Measurements from ENCODE around the gene CCDC33. TPM values are rescaled to one million over a fixed set of nuclear protein-coding genes. Genes with fewer than 3 reads are reported as not detected.

CCDC33 gene
- total RNA-seq, 1 experiment from 2014 or later, result 10.6 TPM

GRCh38 chr15:74240897-74241614, 4.9 kb downstream of the CCDC33 start (continued):
- TF ChIP-seq STAT6 (CRISPR knock-in tag; conservative IDR thresholded peaks at IDR 0.05; ENCODE audit: low read depth) (no peak), FOXJ3 (CRISPR knock-in tag; IDR thresholded peaks at IDR 0.05; ENCODE audit: borderline replicate concordance) (no peak)

GRCh38 chr15:74242441-74243185, 6.5 kb downstream of the CCDC33 start:
- Mint-ChIP-seq H3K4me1 (peaks cover 46% of the 10 kb centered on the region), H3K9me3 (no peaks in the 10 kb centered on the region), H3K36me3 (no peaks in the 10 kb centered on the region), H3K4me3 (no peak overlapping the region), H3K27me3 (ENCODE audit: low read depth) (peaks cover 32% of the 10 kb centered on the region), H3K27ac (no peak overlapping the region)
- ATAC-seq (no peak), DNase-seq (ENCODE audit: low spot score) (no peak)
- ChIA-PET CTCF (interaction anchor here (0.8 to 2.1 kb wide), 6 partner anchors 39 to 189 kb away, joined by 3 to 9 read pairs (median 4); partner anchors contain the start of gene STRA6), POLR2A (no interaction called here)
- TF ChIP-seq ATF3 (CRISPR knock-in tag; conservative IDR thresholded peaks at IDR 0.05) (no peak), EMX1 (CRISPR knock-in tag; IDR thresholded peaks at IDR 0.05) (no peak), STAT6 (CRISPR knock-in tag; conservative IDR thresholded peaks at IDR 0.05; ENCODE audit: low read depth) (no peak), FOXJ3 (CRISPR knock-in tag; IDR thresholded peaks at IDR 0.05; ENCODE audit: borderline replicate concordance) (no peak), ZNF232 (CRISPR knock-in tag; IDR thresholded peaks at IDR 0.05) (no peak), HMGXB4 (CRISPR knock-in tag; IDR thresholded peaks at IDR 0.05) (no peak), TCF7 (CRISPR knock-in tag; IDR thresholded peaks at IDR 0.05; ENCODE audit: low read depth) (no peak), NFYB (CRISPR knock-in tag; conservative IDR thresholded peaks at IDR 0.05; ENCODE audit: low read depth) (no peak), SOX15 (CRISPR knock-in tag; IDR thresholded peaks at IDR 0.05) (no peak), AFF4 (CRISPR knock-in tag; IDR thresholded peaks at IDR 0.05; ENCODE audit: borderline replicate concordance) (no peak), FOXP1 (CRISPR knock-in tag; IDR thresholded peaks at IDR 0.05; ENCODE audit: borderline replicate concordance) (no peak), ATF2 (CRISPR knock-in tag; IDR thresholded peaks at IDR 0.05; ENCODE audit: borderline replicate concordance, low read depth) (no peak), ZNF512 (CRISPR knock-in tag; IDR thresholded peaks at IDR 0.05; ENCODE audit: borderline replicate concordance) (no peak), FOXK1 (CRISPR knock-in tag; IDR thresholded peaks at IDR 0.05) (no peak)

All from WTC11 (cell line).